IMR-90 (cell line): ENCODE data around the gene SPON1.

ENCODE experiments used
- BHLHE40 ChIP-seq: fragments of 150-350 bp; IDR thresholded peaks from 2 replicates; pipeline ENCODE4 v1.6.1; 2016; ENCODE audit warnings: mild to moderate bottlenecking, low read depth, low read length
- POLR2A ChIP-seq: IDR thresholded peaks from 2 replicates; pipeline ENCODE4 v1.6.1; 2012; ENCODE audit warnings: mild to moderate bottlenecking, low read depth, low read length
- RAD21 ChIP-seq: IDR thresholded peaks from 2 replicates; pipeline ENCODE4 v1.6.1; 2012; ENCODE audit warnings: low read length, improper control_type of control experiment
- RFX5 ChIP-seq: IDR thresholded peaks from 2 replicates; pipeline ENCODE4 v1.8.0; 2012; ENCODE audit warnings: low read depth, mild to moderate bottlenecking, low read length, moderate library complexity
- TF ChIP-seq, protein P1 (sequence below): conservative IDR thresholded peaks from 2 replicates; pipeline ENCODE4 v1.5.1; 2012; ENCODE audit warnings: mild to moderate bottlenecking, low read depth, low read length, improper control_type of control experiment

DNA sequence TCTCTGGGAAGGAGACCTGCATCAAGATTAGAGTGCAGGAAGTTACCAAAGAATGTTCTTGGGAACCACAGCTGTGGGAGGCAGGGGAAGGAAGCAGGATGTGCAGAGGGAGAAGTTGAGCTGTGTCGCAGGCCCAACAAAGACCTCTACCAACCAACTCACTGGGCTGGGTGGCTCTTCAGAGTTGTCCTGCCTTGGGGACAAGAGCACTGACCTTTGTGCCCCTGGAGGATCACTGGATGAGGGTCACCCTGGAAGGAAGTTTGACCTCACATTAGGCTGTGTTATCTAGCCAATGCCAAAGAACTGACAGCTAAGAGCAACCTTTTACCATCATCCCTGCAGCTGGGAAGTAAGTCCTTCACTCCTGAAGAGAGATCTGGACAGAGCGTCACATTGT, 265.8 kb downstream of the SPON1 start:
- TF ChIP-seq, protein P1, sequence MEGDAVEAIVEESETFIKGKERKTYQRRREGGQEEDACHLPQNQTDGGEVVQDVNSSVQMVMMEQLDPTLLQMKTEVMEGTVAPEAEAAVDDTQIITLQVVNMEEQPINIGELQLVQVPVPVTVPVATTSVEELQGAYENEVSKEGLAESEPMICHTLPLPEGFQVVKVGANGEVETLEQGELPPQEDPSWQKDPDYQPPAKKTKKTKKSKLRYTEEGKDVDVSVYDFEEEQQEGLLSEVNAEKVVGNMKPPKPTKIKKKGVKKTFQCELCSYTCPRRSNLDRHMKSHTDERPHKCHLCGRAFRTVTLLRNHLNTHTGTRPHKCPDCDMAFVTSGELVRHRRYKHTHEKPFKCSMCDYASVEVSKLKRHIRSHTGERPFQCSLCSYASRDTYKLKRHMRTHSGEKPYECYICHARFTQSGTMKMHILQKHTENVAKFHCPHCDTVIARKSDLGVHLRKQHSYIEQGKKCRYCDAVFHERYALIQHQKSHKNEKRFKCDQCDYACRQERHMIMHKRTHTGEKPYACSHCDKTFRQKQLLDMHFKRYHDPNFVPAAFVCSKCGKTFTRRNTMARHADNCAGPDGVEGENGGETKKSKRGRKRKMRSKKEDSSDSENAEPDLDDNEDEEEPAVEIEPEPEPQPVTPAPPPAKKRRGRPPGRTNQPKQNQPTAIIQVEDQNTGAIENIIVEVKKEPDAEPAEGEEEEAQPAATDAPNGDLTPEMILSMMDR: no peak
- no peak for TF ChIP-seq POLR2A
- no peak for TF ChIP-seq BHLHE40
- no peak for TF ChIP-seq RAD21
- no peak for TF ChIP-seq RFX5
